HG03159 (cell line): ENCODE data around the gene EMC8.
"Not testable (repeated sequence)": the region's sequence is repeated elsewhere in the genome, so short reads cannot be mapped to it uniquely, and the experiment has no call there.

ENCODE experiments used
- ATAC-seq: cut with Tn5 transposase; IDR thresholded peaks from one replicate; pipeline ENCODE4 v1.9.1; 2021; ENCODE audit warnings: mild to moderate bottlenecking, moderate library complexity; ENCODE audit not compliant: unreplicated experiment

The EMC8 gene

DNA sequence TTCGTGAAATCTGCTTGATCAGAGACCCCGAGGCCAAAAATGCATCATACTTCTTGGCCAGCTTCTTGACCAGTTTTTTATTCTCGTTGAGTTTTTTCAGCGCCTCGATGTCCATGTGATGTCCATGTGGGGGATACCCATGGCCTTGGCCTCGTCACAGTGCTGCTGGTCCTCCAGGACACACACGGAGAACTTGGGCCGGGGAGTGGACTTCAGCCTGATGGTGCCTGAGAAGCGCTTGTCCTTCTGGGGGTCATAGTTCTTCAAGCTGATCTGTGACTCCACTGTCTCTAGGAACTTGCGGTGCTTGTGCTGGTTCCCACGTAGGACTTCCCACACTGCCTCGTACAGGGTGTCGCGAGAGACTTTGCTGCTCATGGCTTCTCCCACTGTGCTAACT is 16.8 kb upstream of the EMC8 start:
- no peak for ATAC-seq

DNA sequence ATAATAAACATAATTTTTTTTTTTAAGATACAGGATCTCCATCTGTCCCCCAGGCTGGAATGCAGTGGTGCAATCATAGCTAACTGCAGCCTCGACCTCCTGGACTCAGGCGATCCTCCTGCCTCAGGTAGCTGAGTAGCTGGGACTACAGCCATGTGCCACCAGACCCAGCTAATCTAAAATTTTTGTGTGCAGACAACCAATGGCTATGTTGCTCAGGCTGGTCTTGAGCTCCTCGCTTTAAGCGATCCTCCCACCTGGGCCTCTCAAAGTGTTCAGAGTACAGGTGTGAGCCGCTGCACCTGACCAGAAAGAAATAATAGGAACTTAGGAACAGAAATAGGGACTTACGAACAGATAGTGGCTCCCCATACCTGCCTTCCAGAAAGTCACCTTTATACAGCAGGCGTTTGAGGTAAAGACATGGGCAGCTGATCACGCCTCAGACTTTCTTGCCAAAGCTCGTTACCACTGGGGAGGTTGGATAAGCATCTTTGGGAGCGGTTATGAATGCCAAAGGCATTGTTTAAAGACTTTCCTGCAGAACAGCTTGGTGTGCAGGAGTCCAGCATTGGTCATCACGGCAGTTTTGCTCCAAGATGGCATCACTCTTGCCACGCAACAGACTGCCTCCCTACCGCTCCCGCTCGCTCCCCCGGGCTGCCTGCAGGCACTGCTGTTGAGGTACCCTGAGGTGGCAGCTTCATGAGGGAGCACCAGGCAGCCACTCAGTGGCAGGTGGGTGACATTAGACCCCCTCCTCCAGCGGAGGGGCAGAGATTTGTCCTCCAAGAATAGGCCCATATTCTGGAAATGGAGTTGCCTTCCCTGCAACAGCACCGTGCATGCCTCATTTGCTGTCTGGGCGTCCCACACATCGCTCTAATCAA is 13.7 kb upstream of the EMC8 start:
- no peak for ATAC-seq

DNA sequence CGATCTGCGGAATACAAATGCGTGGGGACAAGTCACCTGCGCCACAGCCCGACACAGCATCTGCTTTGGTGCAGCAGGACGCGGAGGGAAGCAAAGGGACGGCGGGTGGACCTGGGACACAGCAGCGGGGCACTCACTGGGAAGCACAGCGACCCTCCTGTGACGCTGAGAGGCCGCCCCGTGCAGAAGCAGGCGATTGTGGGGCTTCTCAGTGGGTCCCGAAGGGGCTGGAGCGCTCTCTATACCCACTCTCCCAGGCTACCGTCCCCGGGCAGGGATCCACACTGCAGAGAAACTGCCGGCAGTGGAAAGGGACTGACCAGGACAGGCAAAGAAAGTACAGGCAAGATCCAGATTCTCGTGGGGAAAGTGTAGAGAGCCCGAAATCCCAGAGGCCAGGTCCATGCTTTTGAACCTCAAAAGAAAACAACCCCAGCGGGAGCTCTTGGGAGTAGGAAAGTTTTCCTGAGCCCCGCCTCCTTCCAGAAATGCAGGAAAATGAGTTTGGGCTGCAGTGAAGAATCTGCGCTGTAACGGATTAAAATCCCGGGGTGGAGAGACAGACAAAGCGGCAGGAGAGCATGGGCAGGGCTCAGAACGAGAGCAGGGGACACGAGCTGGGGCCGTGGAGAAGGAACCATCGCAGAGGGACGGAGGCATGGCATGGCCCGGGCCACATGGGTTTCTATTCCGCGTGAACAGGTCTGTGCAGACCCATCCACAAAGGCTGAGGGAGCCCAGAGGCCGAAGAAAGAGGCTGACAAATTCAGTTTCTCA is 12.9 kb upstream of the EMC8 start:
- no peak for ATAC-seq

DNA sequence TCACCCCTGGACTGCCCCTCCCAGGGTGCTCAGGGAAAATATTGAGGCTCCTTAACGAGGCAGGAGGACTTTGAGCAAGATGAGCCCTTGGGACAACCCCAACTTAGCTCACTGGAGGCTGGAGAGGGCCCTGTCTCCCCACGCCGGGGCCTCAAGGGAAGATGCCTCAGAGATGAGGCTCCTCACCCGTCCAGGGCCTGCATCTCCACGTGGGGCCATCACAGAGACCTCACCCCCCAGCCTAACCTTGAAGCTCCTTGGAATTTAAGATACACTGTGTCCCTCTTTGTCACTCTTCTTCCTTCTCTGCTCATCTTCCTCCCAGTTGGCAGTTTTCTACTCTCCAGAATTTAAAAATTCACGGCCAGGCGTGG is 11.4 kb upstream of the EMC8 start:
- ATAC-seq = no peak

DNA sequence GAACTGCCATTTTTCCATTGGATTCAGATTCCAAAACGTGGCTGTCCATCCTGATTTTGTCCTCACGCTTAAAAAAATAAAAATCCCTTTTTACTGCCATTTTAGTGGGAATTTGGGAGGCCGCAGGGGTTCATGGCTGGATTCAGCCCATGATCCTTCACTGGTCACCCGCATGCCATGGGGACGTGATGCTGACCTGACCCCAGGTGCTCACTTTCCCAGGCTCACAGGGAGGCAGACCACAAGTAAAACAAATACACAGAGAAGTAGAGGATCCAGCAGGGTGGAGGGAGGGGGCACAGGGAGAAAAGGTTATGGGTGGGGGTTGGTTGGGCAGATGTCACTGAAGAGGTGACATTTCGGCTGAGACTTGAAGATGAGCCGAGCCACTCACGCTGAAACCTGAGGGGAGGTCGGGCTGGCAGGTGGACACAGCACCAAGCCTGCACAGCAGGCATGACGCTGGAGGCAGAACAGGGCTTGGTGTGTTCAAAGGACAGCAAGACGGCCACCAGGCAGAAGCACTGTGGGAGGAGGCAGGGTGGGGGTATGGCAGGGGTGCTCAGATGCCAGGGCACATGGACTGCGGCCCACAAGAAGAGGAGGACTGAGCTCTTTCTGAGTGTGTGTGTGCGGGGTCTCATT is 10.9 kb upstream of the EMC8 start:
- ATAC-seq = no peak

DNA sequence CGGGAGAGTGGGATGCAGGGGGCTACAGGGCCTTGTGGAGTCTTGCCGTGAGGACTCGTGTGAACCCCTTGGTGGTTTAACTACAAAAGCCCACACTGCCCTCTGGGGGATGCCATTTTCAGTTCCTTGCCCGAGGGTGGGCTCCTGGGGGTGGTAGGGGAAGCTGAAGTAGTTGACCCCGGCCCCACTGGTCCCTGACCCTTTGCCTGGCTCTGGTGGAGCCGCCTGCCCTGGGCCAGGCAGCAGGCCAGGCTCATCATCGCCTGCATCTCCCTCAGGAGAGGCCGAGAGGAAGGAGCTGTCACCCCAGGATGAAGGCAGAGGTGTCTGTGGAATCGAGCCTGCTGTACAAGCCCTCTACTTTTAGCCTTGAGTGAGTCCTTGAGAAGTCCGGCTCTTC is 10.3 kb upstream of the EMC8 start:
- no peak for ATAC-seq

DNA sequence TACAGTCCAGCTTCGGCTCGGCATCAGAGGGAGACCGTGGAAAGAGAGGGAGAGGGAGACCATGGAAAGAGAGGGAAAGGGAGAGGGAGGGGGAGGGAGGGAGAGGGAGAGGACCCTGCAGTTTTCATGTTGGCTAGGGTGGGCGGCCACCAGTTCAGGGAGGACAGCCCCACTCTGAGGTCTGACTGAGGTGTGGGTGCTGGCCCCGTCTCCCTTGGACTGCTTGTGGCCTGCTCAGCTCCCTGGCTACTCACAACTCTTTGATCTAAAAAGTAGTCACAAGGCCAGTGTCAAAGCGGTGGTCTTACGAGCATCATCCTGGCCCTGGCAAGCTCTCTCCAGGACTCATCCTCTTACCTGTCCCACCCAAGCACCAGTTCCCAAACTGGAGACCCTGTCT is 9.6 kb upstream of the EMC8 start:
- ATAC-seq = no peak

DNA sequence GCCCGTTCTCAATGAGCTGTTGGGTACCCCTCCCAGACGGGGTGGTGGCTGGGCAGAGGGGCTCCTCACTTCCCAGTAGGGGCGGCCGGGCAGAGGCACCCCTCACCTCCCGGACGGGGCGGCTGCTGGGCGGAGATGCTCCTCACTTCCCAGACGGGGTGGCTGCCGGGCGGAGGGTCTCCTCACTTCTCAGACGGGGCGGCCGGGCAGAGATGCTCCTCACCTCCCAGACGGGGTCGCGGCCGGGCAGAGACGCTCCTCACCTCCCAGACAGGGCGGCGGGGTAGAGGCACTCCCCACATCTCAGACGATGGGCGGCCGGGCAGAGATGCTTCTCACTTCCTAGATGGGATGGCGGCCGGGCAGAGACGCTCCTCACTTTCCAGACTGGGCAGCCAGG is 8.8 kb upstream of the EMC8 start:
- ATAC-seq = not testable (repeated sequence)

DNA sequence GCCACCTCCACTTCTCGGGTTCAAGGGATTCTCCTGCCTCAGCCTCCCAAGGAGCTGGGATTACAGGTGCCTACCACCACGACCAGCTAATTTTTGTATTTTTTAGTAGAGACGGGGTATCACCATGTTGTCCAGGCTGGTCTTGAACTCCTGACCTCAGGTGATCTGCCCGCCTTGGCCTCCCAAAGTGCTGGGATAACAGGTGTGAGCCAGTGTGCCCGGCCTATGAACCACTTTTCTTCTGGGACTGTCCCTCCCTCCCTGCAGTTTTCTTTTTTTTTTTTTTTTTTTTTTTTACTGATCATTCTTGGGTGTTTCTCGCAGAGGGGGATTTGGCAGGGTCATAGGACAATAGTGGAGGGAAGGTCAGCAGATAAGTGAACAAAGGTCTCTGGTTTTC is 8.0 kb upstream of the EMC8 start:
- not testable (repeated sequence) for ATAC-seq

DNA sequence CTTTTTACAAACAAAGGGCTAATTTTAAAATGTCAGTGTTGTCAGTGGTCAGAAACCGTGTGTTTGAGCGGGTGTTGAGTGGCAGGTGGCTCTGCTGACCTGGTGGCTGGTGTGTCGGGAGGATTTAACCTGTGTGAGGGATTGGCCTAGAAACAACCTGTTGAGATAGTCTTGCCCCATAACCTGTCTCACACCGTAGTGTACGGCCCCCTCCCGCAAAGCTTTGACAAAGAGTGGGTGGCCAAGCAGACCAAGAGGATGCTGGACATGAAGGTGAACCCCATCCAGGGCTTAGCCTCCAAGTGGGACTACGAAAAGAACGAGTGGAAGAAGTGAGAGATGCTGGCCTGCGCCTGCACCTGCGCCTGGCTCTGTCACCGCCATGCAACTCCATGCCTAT is 7.2 kb upstream of the EMC8 start:
- no peak for ATAC-seq

DNA sequence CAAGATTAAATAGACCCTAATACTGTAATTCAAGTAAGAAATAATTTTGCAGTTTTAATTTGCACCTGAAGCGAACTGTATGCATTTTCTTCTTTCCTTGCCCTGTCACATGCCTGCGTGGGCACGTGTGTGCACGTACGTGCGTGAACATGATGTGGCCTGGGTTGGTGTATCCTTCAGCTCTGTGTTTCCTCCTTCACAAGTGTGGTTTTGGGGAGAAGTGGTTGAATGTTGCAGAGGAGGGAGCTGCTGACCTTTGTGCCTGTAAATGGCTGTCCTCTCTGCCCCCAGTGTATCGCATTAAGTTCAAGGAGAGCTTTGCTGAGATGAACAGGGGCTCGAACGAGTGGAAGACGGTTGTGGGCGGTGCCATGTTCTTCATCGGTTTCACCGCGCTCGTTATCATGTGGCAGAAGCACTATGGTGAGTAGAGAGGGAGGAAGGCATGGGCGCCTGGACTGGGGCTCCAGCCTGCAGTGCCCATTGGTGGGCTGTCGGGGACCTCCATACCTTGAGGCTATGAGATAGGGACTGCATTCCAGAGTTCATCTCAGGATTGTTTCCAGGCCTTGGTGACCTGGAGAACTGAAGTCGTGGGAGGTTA is 6.2 kb upstream of the EMC8 start:
- no peak for ATAC-seq

DNA sequence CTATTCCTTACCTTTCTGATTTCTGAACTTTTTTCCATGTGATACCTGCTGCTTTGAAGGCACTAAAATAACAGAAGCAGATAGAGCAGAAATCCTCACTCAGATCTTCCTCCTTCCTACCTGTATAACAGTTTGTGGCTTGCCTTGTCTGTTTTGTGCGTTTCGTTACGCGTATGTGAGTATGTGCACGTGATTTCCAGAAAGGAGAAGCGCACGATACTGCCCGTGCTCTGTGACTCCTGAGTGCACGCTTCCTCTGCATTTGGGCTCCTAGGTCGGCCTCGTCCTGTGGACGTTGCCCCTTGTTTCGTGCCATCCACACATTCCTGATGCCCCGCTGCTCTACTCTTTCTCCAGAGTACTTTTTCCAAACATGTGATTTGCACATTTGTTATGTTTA is 4.2 kb upstream of the EMC8 start:
- no peak for ATAC-seq

DNA sequence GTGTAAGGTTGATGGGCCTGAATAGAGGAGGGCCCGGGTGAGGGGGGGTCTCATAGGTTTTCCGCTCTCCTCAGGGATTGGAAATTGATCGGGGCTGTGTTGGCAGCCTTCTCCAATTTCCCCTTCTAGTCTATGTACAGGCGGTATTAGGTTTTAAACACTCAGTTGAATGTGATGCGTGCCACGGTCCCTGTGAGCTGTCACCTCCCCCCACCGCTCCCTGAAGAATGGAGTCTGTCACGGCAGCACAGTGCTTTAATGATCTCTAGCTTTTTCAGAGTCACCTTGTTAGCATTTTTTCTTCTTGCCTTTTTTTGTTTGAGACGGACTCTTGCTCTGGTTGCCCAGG is 951 bp upstream of the EMC8 start:
- no peak for ATAC-seq

DNA sequence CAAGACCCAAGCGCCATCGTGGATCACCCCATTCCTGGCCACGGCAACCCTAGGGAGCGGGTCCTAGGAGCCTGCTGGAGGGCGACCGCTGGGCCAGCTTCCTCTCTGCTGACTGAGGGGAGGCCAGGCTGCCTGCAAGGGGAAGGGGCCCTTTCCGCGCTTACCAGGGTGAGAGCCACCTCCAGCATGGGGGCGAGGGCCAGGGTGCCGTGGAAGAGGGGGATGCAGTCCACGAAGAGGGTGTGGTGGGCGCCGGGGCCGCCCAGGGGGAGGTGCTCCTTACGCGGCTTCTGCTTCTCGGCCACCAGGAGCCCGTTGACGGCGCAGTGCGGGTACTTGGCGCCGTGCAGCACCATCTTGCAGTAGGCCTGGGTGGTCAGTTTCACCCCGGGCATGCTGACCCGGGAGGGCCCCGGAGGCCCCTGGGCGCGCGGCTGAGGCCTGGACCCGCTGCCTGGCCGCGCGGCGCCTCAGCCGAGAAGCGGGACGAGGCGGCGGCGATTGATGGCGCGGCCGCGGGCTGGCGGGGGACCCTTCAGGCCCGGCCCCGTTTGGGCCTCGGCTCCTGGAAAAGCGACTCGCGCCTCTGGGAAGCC is 345 bp downstream of the EMC8 start:
- peak; percentile 32 for ATAC-seq

DNA sequence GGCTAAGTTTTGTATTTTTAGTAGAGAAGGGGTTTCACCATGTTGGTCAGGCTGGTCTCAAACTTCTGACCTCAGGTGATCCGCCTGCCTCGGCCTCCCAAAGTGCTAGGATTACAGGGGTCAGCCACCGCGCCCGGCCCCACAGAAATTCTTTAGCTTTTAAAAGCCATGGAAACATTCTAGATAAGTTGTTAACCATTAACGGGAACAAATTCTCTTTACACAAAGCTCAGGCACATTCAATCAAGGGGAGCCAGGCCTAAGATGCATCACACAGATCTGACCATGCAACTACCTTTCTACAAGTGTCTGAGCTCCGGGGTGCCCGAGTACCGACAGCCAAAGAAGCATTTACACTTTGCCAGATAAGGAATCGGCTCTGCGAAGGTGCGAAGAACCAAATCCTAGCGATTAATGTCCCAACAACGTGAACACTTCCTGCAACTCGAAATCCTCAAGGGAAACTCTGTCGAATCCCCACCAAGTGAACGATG is 1.0 kb downstream of the EMC8 start:
- no peak for ATAC-seq

DNA sequence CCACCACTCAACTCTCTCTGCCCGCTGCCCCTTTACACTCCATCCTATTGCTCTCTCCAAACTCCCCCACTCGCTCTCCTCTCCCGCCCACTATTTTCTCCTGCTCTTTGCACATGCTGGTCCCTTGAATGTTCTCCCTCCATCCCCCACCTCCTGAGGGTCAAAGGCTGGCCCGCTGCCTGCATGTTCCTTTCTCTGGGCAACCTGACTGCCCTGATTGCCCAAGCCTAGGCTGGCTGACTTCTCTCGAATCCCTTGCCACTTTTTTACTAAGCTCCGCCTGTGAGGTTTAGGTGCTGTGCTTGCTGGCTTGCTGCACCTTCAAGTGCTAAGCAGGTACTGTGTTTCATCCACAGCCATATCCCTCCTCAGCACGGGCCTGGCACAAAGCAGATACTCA is 2.7 kb downstream of the EMC8 start:
- no peak for ATAC-seq

DNA sequence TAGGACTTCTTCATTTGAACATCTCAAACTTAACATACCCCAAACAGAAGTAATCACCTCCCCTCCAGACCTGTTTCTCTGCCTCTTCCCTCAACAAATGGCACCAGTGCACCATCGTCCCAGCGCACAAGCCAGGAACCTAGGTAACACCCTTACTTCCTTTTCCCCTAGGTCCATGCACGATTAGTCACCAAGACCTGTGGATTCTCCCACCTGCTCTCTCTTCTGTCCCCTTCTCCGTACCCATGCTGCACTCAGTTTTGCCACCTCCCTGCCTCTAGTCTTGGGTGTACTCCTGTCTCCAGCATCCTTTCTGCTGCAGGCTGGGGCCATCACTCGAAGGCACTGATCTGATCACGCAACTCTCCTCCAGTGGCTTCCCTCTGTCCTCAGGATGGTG is 3.2 kb downstream of the EMC8 start:
- no peak for ATAC-seq

DNA sequence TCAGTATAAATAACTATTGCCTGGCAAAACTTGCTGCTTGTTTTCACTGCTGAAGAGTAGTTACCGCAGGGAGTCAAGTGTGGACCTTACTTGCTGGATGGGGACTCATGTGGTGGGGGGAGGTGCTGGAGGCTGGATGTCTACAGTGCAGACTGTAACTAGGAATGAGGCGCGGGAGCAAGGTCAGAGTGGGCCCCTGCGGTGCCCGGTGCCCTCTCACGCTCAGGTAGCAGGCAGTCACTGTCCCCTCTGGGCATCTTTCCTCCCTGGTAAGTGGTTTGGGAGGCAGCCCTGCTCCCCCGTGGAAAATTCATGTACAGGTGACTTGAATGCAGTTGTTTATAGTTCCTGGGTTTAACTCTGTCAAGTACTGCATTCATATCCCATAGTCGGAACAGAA is 4.6 kb downstream of the EMC8 start:
- ATAC-seq = no peak

DNA sequence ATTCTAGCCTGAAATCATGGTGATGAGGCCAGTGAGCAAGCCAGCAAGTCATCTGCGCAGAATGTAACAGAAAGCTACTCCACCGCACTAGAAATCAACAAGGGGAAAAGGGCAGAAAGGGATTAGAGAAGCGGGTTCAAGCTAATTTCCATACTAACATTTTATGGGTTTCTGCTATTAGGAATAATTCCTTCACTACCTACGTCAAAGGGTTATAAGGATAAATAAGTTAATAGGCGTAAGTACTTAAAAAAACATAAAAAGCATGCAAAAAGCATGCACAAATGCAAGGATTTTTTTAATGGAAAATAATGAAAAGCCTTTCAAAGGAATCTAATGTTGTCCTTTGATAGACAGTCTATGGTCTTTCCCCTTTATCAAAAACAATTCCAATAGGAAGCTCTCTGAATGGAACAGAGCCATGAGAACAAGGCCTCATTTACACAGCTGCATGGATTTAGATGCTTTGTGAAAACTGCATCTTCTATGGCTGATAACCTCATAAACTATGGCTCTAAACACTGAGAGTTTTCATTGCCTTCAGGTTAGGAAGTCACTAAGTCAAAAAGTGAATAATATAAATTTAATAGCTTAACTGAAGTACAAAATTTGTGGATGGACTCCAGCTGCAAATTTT is 5.6 kb downstream of the EMC8 start:
- ATAC-seq = no peak

DNA sequence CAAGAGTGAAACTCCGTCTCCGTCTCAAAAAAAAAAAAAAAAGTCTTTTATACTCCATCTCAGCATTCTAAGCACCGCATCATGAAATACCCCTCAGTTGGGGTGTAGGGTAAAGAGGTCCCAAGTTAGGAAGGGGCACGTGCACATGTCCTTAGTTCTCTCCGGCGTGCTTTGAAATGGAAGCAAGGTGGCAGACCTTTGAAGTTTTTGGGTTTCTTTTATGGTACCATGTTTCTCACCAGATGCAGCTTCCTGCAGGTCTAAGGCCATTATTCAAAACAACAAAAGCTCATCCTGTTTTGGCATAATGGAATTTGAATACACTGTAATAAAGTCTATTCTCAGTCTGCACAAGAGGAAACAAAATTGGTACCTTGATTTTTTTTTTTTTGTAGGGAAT is 9.6 kb downstream of the EMC8 start:
- no peak for ATAC-seq

DNA sequence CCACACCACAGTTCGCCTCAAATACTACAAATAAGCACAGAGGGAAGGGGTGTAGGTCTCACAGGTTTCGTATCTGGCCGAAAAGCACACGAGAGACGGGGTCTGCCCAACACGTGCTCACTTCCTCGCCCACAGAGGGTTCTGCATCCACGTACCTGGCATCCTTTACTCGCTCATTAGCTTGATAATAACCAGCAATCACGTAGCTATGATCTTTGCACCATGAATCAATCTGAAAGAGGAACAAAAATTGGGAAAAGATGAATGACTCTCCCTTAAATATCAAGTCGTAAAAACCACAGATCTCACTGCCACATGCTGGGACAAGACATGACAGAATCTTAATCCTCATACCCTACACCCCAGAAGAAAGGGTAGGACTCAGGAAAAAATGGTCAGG is 10.5 kb downstream of the EMC8 start:
- no peak for ATAC-seq
